Activated CD8-positive, alpha-beta T cell treated with anti-CD3 and anti-CD28 coated beads, Interleukin-2, amount 10 ng/mL, durations not matched to agents 7 days and 5 days (primary cell): ENCODE measurements around the gene ZNF652. TPM values are rescaled to one million over a fixed set of nuclear protein-coding genes. Genes with fewer than 3 reads are reported as not detected.

Experiments
- ATAC-seq: fragments of 150-1000 bp; cut with Tn5 transposase; one replicate; pipeline ENCODE4 v1.10.0; 2021; ENCODE audit warnings: moderate library complexity
- CTCF ChIA-PET: fragments of 350-600 bp; sonication (Branson Sonifier 250); formaldehyde crosslinking; loops from one replicate; lab custom pipeline; 2021; ENCODE audit warnings: antibody characterized with exemption; lab: Charles Lee
- POLR2A ChIA-PET: fragments of 350-600 bp; sonication (Branson Sonifier 250); formaldehyde crosslinking; loops from one replicate; lab custom pipeline; 2021; ENCODE audit warnings: antibody characterized with exemption; lab: Charles Lee
- DNase-seq: peaks from one replicate; pipeline ENCODE4 v3.0.0-alpha.2; 2020
- H3K27ac Mint-ChIP-seq: one replicate; pipeline ENCODE4 v1.8.0; 2021; ENCODE audit warnings: mild to moderate bottlenecking, mixed read lengths
- H3K27me3 Mint-ChIP-seq: one replicate; pipeline ENCODE4 v1.8.0; 2021; ENCODE audit warnings: low read depth, mixed read lengths
- H3K36me3 Mint-ChIP-seq: one replicate; pipeline ENCODE4 v1.8.0; 2021; ENCODE audit warnings: low read depth, mixed read lengths
- H3K4me1 Mint-ChIP-seq: one replicate; pipeline ENCODE4 v1.8.0; 2021; ENCODE audit warnings: low read depth, mixed read lengths
- H3K4me3 Mint-ChIP-seq: one replicate; pipeline ENCODE4 v1.8.0; 2021; ENCODE audit warnings: mild to moderate bottlenecking, mixed read lengths
- H3K9me3 Mint-ChIP-seq: one replicate; pipeline ENCODE4 v1.8.0; 2022; ENCODE audit warnings: mixed read lengths; ENCODE audit not compliant: insufficient read depth
- total RNA-seq, 2 experiments: library from RNA; stranded (reverse); gene quantifications; one replicate each; pipeline ENCODE4 v1.2.3, GENCODE V29; 2021

ZNF652 gene
- total RNA-seq, 2 experiments from 2014 or later: 27.3 to 27.9 TPM

GRCh38 chr17:49338883-49339282 is 23.2 kb downstream of the ZNF652 start:
- CTCF ChIA-PET: interaction anchor here (0.9 to 7.9 kb wide), 6 partner anchors 9 to 48 kb away, joined by 3 to 38 read pairs (median 11); no protein-coding TSS in a partner anchor
- no peaks in the 10 kb centered on the region for H3K9me3 Mint-ChIP-seq
- DNase-seq: no peak
- H3K36me3 Mint-ChIP-seq: peaks cover 20% of the 10 kb centered on the region
- no peaks in the 10 kb centered on the region for H3K27me3 Mint-ChIP-seq
- ATAC-seq: peak; percentile 27
- peaks cover 57% of the 10 kb centered on the region for H3K4me1 Mint-ChIP-seq
- POLR2A ChIA-PET: interaction anchor here (0.6 to 4.5 kb wide), 2 partner anchors 21 to 165 kb away, joined by 3 to 40 read pairs; partner anchors contain the start of gene ZNF652
- H3K4me3 Mint-ChIP-seq: no peak overlapping the region
- H3K27ac Mint-ChIP-seq: peak overlapping the region; percentile 40

GRCh38 chr17:49337884-49338283 is 24.2 kb downstream of the ZNF652 start:
- Mint-ChIP-seq H3K4me1 (peaks cover 52% of the 10 kb centered on the region), H3K27me3 (no peaks in the 10 kb centered on the region), H3K36me3 (peaks cover 20% of the 10 kb centered on the region), H3K9me3 (no peaks in the 10 kb centered on the region), H3K4me3 (no peak overlapping the region), H3K27ac (no peak overlapping the region)
- no peak for DNase-seq
- no peak for ATAC-seq
- POLR2A ChIA-PET: interaction anchor here (0.7 to 1.0 kb wide), 2 partner anchors 24 to 51 kb away, joined by 3 read pairs; no protein-coding TSS in a partner anchor
- CTCF ChIA-PET: interaction anchor here (0.9 to 7.9 kb wide), 3 partner anchors 18 to 30 kb away, joined by 3 to 38 read pairs (median 13); no protein-coding TSS in a partner anchor

- H3K27me3 Mint-ChIP-seq: no peaks in the 10 kb centered on the region
- POLR2A ChIA-PET: interaction anchor here (0.7 to 1.0 kb wide), 2 partner anchors 52 to 425 kb away, joined by 3 read pairs; no protein-coding TSS in a partner anchor
- no peak for ATAC-seq
These were observed 27.1 kb downstream of the ZNF652 start for GRCh38 chr17:49334744-49335512.

GRCh38 chr17:49333804-49334203 is 28.2 kb downstream of the ZNF652 start:
- H3K27ac Mint-ChIP-seq: no peak overlapping the region
- H3K4me1 Mint-ChIP-seq: peaks cover 24% of the 10 kb centered on the region
- ATAC-seq (no peak), DNase-seq (no peak)
- POLR2A ChIA-PET: no interaction called here
- H3K36me3 Mint-ChIP-seq: peaks cover 8% of the 10 kb centered on the region
- H3K4me3 Mint-ChIP-seq: no peak overlapping the region
- H3K27me3 Mint-ChIP-seq: no peaks in the 10 kb centered on the region
- H3K9me3 Mint-ChIP-seq: no peaks in the 10 kb centered on the region
- CTCF ChIA-PET: interaction anchor here (0.9 to 2.1 kb wide), 2 partner anchors 9 to 35 kb away, joined by 4 to 10 read pairs; no protein-coding TSS in a partner anchor

More at GRCh38 chr17:49334744-49335512, 27.1 kb downstream of the ZNF652 start:
- H3K4me3 Mint-ChIP-seq: no peak overlapping the region
- H3K9me3 Mint-ChIP-seq: no peaks in the 10 kb centered on the region
- CTCF ChIA-PET: interaction anchor here (0.6 to 2.1 kb wide), 5 partner anchors 10 to 107 kb away, joined by 3 to 10 read pairs (median 4); partner anchors contain the start of gene ZNF652
- H3K36me3 Mint-ChIP-seq: peaks cover 17% of the 10 kb centered on the region
- H3K4me1 Mint-ChIP-seq: peaks cover 30% of the 10 kb centered on the region
- no peak overlapping the region for H3K27ac Mint-ChIP-seq
- no peak for DNase-seq

GRCh38 chr17:49327835-49328784 is 33.9 kb downstream of the ZNF652 start:
- Mint-ChIP-seq H3K27me3 (no peaks in the 10 kb centered on the region), H3K27ac (peak overlapping the region; percentile 30), H3K36me3 (peaks cover 12% of the 10 kb centered on the region), H3K4me1 (peaks cover 40% of the 10 kb centered on the region), H3K4me3 (no peak overlapping the region), H3K9me3 (no peaks in the 10 kb centered on the region)
- ChIA-PET CTCF (interaction anchor here (1.0 to 2.3 kb wide), 3 partner anchors 11 to 229 kb away, joined by 5 to 26 read pairs (median 10); no protein-coding TSS in a partner anchor), POLR2A (no interaction called here)
- ATAC-seq (no peak), DNase-seq (no peak)

- Mint-ChIP-seq H3K27me3 (no peaks in the 10 kb centered on the region), H3K4me1 (peaks cover 45% of the 10 kb centered on the region), H3K4me3 (no peak overlapping the region), H3K27ac (no peak overlapping the region), H3K36me3 (peaks cover 15% of the 10 kb centered on the region), H3K9me3 (no peaks in the 10 kb centered on the region)
- POLR2A ChIA-PET: no interaction called here
- DNase-seq (no peak), ATAC-seq (no peak)
- CTCF ChIA-PET: interaction anchor here (1.0 to 3.6 kb wide), 2 partner anchors 10 to 42 kb away, joined by 6 to 30 read pairs; no protein-coding TSS in a partner anchor
These were observed 36.1 kb downstream of the ZNF652 start for GRCh38 chr17:49325980-49326379.

- no peaks in the 10 kb centered on the region for H3K27me3 Mint-ChIP-seq
- no peak overlapping the region for H3K27ac Mint-ChIP-seq
- peaks cover 22% of the 10 kb centered on the region for H3K36me3 Mint-ChIP-seq
- no peaks in the 10 kb centered on the region for H3K9me3 Mint-ChIP-seq
- no peak overlapping the region for H3K4me3 Mint-ChIP-seq
- DNase-seq (no peak), ATAC-seq (no peak)
- POLR2A ChIA-PET: no interaction called here
- CTCF ChIA-PET: interaction anchor here (1.0 to 7.3 kb wide), 9 partner anchors 11 to 238 kb away, joined by 3 to 148 read pairs (median 31); no protein-coding TSS in a partner anchor
- H3K4me1 Mint-ChIP-seq: peaks cover 46% of the 10 kb centered on the region
These were observed 43.5 kb downstream of the ZNF652 start for GRCh38 chr17:49318435-49318965.

- peaks cover 39% of the 10 kb centered on the region for H3K4me1 Mint-ChIP-seq
- H3K36me3 Mint-ChIP-seq: peaks cover 24% of the 10 kb centered on the region
- H3K27ac Mint-ChIP-seq: peak overlapping the region; percentile 77
- H3K27me3 Mint-ChIP-seq: no peaks in the 10 kb centered on the region
- no peak overlapping the region for H3K4me3 Mint-ChIP-seq
- POLR2A ChIA-PET: interaction anchor here (0.7 to 1.3 kb wide), 3 partner anchors 25 to 77 kb away, joined by 3 read pairs; no protein-coding TSS in a partner anchor
- no peak for ATAC-seq
- CTCF ChIA-PET: interaction anchor here (0.7 to 7.3 kb wide), 20 partner anchors 8 to 240 kb away, joined by 3 to 148 read pairs (median 13); partner anchors contain the start of gene PHB1
- H3K9me3 Mint-ChIP-seq: no peaks in the 10 kb centered on the region
- DNase-seq: no peak
These were observed 45.0 kb downstream of the ZNF652 start for GRCh38 chr17:49316889-49317675.

GRCh38 chr17:49316258-49316570 is 45.8 kb downstream of the ZNF652 start:
- CTCF ChIA-PET: interaction anchor here (0.8 to 7.3 kb wide), 23 partner anchors 9 to 240 kb away, joined by 3 to 148 read pairs (median 10); partner anchors contain the start of gene PHB1
- POLR2A ChIA-PET: interaction anchor here (0.7 to 1.3 kb wide), 3 partner anchors 26 to 77 kb away, joined by 3 read pairs; no protein-coding TSS in a partner anchor
- H3K4me1 Mint-ChIP-seq: peaks cover 39% of the 10 kb centered on the region
- no peaks in the 10 kb centered on the region for H3K9me3 Mint-ChIP-seq
- no peak for DNase-seq
- H3K4me3 Mint-ChIP-seq: peak overlapping the region; percentile 60
- H3K27ac Mint-ChIP-seq: peak overlapping the region; percentile 77
- H3K36me3 Mint-ChIP-seq: peaks cover 25% of the 10 kb centered on the region
- ATAC-seq: no peak
- H3K27me3 Mint-ChIP-seq: no peaks in the 10 kb centered on the region
